Mucosa of descending colon (tissue), 3 donors: ENCODE results near the gene PAX9. TPM values are rescaled to one million over a fixed set of nuclear protein-coding genes. Genes with fewer than 3 reads are reported as not detected.

ENCODE experiments used
- ATAC-seq: fragments of 200-7000 bp; cut with Tn5 transposase; one replicate; pipeline ENCODE4 v1.9.1; 2020; ENCODE audit warnings: mild to moderate bottlenecking, moderate library complexity
- DNase-seq, 3 donors: peaks; one replicate each; pipeline ENCODE4 v3.0.0-alpha.2; 2020
- H3K36me3 ChIP-seq: fragments of 200-600 bp; one replicate; pipeline ENCODE4 v1.8.0; 2021; ENCODE audit warnings: low read depth, mild to moderate bottlenecking
- H3K4me1 ChIP-seq: fragments of 200-600 bp; one replicate; pipeline ENCODE4 v1.8.0; 2021; ENCODE audit warnings: low read depth, mild to moderate bottlenecking
- H3K4me3 ChIP-seq: fragments of 200-600 bp; one replicate; pipeline ENCODE4 v1.8.0; 2021; ENCODE audit warnings: mild to moderate bottlenecking
- H3K9me3 ChIP-seq: fragments of 200-600 bp; one replicate; pipeline ENCODE4 v1.8.0; 2021; ENCODE audit warnings: mild to moderate bottlenecking
- CTCF ChIP-seq: fragments of 200-600 bp; IDR thresholded peaks from one replicate; pipeline ENCODE4 v1.8.0; 2022; ENCODE audit warnings: antibody characterized with exemption, mild to moderate bottlenecking
- intact Hi-C, 2 donors: fragments of 100-400 bp; cut with DNase I in 1 of 2; cut with micrococcal nuclease in 1 of 2; formaldehyde crosslinking; loops; one replicate each; pipeline versions ENCODE4 v1.11.0 to v1.11.1; 2022; cut with DNase I, micrococcal nuclease
- total RNA-seq, 3 donors: library from RNA; stranded (reverse); fragmentation: NEBNext Ultra II Directional in 2 of 3; extraction: Animal tissue kit (Norgen Biotek cat#: 25700) in 2 of 3; gene quantifications; one replicate each; pipeline versions ENCODE4 v1.2.1 to v1.2.4, GENCODE V29; 2021 to 2023
- donor health status: DM: no; HTN: no; CAD: no; lungs with moderate emphysema.
- donor health status: DM: no; HTN: no; CAD: no.
- donor health status: DM: no; HTN: yes; CAD: no.

Gene PAX9
- total RNA-seq, 3 donors from 2014 or later: 0.29 to 0.44 (median 0.38) TPM

- TF ChIP-seq CTCF: no peak
- Histone ChIP-seq H3K4me1 (no peaks in the 10 kb centered on the region), H3K36me3 (no peaks in the 10 kb centered on the region), H3K9me3 (no peaks in the 10 kb centered on the region), H3K4me3 (no peak overlapping the region)
- ATAC-seq: no peak
- intact Hi-C loops: no loop called here
- DNase-seq: no peak
Observed at GRCh38 chr14:36625014-36625413, 36.6 kb upstream of the PAX9 start.

- H3K9me3 ChIP-seq: no peaks in the 10 kb centered on the region
- H3K36me3 ChIP-seq: no peaks in the 10 kb centered on the region
- H3K4me3 ChIP-seq: no peak overlapping the region
- no peak for TF ChIP-seq CTCF
- ATAC-seq (no peak), DNase-seq (no peak)
- intact Hi-C loops: no loop called here
- no peaks in the 10 kb centered on the region for H3K4me1 ChIP-seq
Observed at GRCh38 chr14:36625436-36625835, 36.2 kb upstream of the PAX9 start.

GRCh38 chr14:36626151-36626550, 35.5 kb upstream of the PAX9 start:
- no peaks in the 10 kb centered on the region for H3K9me3 ChIP-seq
- DNase-seq (no peak), ATAC-seq (no peak)
- intact Hi-C loops: no loop called here
- no peak for TF ChIP-seq CTCF
- H3K36me3 ChIP-seq: no peaks in the 10 kb centered on the region
- H3K4me1 ChIP-seq: no peaks in the 10 kb centered on the region
- no peak overlapping the region for H3K4me3 ChIP-seq

GRCh38 chr14:36627981-36628380, 33.7 kb upstream of the PAX9 start:
- intact Hi-C loops: no loop called here
- no peak for TF ChIP-seq CTCF
- no peak for ATAC-seq

GRCh38 chr14:36633580-36633979, 28.1 kb upstream of the PAX9 start:
- intact Hi-C loops: no loop called here
- ATAC-seq (no peak), DNase-seq (no peak)
- no peak for TF ChIP-seq CTCF
- H3K9me3 ChIP-seq: no peaks in the 10 kb centered on the region
- H3K4me3 ChIP-seq: no peak overlapping the region
- no peaks in the 10 kb centered on the region for H3K36me3 ChIP-seq
- no peaks in the 10 kb centered on the region for H3K4me1 ChIP-seq

More at GRCh38 chr14:36627981-36628380, 33.7 kb upstream of the PAX9 start:
- Histone ChIP-seq H3K36me3 (no peaks in the 10 kb centered on the region), H3K4me3 (no peak overlapping the region), H3K9me3 (no peaks in the 10 kb centered on the region), H3K4me1 (no peaks in the 10 kb centered on the region)
- no peak for DNase-seq
